Measurements from ENCODE around the gene PSMA6.
"Not testable (repeated sequence)": the region's sequence is repeated elsewhere in the genome, so short reads cannot be mapped to it uniquely, and the experiment has no call there.

Gene PSMA6

GRCh38 chr14:35284506-35284905 is 7.7 kb upstream of the PSMA6 start:
- DNase-seq (ENCODE audit: low read depth in 1 of 2, low spot score in 1 of 2) = no peak

GRCh38 chr14:35285168-35286002 is 6.8 kb upstream of the PSMA6 start:
- DNase-seq (ENCODE audit: low read depth in 1 of 2, low spot score in 1 of 2) = no peak

GRCh38 chr14:35286003-35286600 is 6.1 kb upstream of the PSMA6 start:
- no peak for DNase-seq (ENCODE audit: low read depth in 1 of 2, low spot score in 1 of 2)

GRCh38 chr14:35286707-35287106 is 5.5 kb upstream of the PSMA6 start:
- DNase-seq (ENCODE audit: low read depth in 1 of 2, low spot score in 1 of 2) = no peak

DNA sequence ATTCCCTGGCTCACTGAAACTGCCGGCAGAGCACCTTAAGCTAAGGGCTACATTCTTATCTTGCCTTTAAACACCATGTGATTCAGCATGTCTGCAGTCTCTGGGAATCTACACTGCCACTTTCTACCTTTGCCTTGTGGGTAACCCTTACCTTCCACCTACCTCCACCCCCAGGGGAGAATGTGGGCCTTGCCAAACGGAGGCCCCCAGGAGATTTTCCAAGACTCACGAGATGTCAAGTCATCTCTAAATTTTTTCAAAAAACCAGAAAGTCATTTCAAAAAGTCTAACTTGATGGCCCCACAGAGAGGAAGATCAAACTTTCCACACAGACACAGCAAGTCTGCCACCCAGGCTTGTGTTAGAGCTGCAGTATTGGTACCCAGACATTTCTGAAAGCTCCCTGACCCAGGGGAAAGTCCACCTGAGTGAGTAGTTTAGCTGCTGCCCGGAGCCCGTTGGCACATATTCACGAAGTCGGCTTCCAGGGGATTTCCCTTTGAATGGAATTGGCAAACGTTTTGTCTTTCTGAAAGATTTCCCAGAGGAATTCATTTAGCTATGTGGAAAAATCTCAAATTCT is 4.7 kb upstream of the PSMA6 start:
- peak in 1 of 2 donors; percentile 67 for DNase-seq (ENCODE audit: low read depth in 1 of 2, low spot score in 1 of 2)

DNA sequence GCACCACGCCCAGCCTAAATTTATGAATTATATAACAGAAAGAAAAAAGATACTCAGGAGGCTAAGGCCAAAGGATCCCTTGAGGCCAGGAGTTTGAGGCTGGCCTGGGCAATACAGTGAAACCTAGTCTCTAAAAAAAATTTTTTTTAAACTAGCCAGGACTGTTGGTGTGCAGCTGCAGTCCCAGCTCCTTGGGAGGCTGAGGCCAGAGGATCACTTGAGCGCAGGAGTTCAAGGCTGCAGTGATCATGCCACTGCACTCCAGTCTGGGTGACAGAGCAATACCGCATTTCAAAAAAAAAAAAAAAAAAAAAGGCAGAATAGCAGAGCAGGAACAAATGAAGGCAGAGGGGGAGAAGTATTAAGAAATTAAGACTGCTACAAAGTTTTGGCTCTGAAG is 2.6 kb upstream of the PSMA6 start:
- DNase-seq (ENCODE audit: low read depth in 1 of 2, low spot score in 1 of 2) = no peak

- DNase-seq (ENCODE audit: low read depth in 1 of 2, low spot score in 1 of 2) = no peak
These were observed 784 bp downstream of the PSMA6 start for GRCh38 chr14:35292770-35293561.

DNA sequence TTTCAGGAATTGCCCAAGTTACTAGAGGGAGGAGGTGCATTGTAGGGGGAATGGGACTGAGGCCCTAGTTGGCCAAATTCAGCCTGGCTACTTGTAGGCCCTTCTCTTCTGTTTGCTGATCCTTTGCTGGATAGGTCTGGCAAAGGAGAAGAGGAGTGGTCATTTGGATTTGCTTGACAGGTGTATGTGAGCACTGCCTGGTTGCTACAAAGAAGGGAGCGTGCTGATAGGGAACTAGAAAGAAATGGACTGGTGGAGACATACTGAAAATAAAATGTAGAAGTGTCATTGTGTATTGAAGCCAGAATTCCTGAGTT is 3.6 kb downstream of the PSMA6 start:
- no peak for DNase-seq (ENCODE audit: low read depth in 1 of 2, low spot score in 1 of 2)

GRCh38 chr14:35296545-35296944 is 4.4 kb downstream of the PSMA6 start:
- DNase-seq (ENCODE audit: low read depth in 1 of 2, low spot score in 1 of 2) = no peak

DNA sequence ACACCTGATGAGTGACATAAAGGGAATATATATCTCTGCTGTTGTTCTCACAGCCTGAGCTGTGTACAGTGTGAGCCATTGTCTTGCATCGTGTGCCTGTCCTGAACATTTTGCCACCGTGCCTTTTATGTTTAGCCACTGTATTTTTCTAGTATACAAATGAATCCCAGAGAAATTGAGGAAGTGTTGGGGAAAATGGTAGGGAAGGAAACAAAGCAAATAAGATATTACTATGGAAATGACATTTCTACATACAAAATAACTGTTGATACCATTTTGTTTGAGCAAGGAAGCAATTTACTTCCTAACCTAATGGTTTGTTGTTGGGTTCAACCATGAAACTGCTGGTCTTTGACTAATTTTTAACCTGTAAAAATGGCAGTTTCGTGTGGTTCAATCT is 5.5 kb downstream of the PSMA6 start:
- DNase-seq (ENCODE audit: low read depth in 1 of 2, low spot score in 1 of 2) = no peak

DNA sequence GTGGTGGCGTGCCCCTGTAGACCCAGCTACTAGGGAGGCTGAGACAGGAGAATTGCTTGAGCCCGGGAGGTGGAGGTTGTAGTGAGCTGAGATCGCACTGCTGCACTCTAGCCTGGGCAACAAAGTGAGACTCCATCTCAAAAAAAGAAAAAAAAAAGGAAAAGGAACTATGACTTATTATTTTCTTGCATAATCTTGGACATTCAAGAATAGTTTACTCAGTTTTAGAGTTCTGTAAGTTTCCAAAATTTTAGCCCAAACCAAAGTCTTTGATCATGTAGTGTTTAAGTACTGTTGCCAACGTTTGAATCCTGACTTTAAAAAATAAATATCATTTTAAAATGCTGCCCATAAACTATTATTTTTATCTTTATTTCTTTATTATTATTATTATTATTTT is 6.2 kb downstream of the PSMA6 start:
- no peak for DNase-seq (ENCODE audit: low read depth in 1 of 2, low spot score in 1 of 2)

DNA sequence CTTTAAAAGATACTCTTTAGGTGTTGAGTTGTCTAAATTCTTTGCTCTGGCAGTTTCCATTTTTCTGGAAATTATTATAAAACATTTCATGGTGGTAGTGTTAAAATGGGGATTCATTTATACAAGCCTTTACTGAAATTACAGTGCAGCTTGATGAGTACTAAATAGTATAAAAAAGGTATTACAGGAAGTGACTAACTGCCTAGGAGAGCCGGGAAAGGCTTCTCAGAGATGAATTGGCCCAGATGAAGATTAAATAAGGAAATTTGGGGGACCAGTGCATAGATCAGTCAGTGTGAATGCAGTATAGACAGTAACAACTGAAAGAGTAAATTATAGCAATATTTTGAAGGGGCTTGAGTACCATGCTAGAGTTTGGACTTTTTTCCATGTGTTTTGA is 7.5 kb downstream of the PSMA6 start:
- no peak for DNase-seq (ENCODE audit: low read depth in 1 of 2, low spot score in 1 of 2)

DNA sequence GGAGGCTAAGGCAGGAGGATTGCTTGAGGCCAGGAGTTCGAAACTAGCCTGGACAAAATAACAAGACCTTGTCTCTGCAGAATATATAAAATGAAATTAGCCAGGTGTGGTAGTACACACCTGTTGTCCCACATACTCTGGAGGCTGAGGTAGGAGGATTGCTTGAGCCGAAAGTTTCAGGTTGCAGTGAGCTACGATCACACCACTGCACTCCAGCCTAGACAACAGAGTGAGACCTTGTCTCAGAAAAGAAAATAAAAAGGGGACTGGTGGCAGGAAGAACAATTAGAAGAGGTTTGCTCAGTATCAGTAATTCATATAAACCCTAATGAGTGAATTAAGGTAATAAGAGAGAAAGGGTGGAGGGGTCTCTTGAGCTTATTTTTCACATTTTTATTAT is 8.0 kb downstream of the PSMA6 start:
- no peak for DNase-seq (ENCODE audit: low read depth in 1 of 2, low spot score in 1 of 2)

DNA sequence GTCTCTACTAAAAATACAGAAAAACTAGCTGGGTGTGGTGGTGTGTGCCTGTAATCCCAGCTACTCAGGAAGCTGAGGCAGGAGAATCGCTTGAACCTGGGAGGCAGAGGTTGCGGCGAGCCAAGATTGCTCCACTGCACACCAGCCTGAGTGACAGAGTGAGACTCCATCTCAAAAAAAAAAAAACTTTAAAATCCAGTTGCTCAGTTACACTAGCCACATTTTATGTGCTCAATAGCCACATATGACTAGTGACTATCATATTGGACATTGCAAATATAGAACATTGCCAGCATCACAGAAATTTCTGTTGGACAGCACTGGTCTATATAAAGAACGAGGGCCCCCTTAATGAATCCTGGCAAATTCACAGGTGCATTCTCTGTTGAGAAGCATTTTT is 9.2 kb downstream of the PSMA6 start:
- DNase-seq (ENCODE audit: low read depth in 1 of 2, low spot score in 1 of 2) = not testable (repeated sequence)

DNA sequence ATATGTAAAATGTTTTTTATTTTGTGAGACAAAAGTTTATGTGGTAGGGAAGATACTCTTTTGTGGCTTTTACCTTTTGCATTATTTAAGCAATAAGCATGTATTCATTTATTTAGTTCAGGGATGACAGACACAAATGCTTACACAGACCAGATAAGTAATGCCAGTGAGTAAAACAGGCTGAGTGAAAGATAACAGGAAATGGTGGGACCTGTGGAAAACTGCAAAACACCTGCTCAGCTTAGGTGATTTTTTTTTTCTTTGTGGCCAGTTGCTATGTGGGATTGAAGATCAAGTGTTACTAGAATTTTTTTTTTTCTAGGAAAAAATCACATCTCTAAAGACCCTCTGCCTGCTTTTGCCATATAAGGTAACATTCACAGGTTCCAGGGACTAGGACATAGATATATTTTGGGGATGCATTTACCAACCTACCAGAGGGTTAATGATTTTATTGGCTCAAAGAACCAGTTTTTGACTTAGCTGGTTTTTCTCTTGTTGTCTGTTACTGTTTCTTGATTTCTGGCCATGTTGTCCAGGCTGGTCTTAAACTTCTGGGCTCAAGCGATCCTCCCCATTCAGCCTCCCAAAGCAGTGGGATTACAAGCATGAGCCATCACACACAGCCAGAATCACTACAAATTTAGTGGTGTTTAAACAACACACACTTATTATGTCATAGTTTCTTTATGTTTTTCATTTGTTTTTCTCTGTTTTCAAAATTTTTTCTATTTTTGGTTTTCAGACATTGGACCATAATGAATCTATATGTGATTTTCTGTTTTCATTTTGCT is 9.8 kb downstream of the PSMA6 start:
- no peak for DNase-seq (ENCODE audit: low read depth in 1 of 2, low spot score in 1 of 2)

DNA sequence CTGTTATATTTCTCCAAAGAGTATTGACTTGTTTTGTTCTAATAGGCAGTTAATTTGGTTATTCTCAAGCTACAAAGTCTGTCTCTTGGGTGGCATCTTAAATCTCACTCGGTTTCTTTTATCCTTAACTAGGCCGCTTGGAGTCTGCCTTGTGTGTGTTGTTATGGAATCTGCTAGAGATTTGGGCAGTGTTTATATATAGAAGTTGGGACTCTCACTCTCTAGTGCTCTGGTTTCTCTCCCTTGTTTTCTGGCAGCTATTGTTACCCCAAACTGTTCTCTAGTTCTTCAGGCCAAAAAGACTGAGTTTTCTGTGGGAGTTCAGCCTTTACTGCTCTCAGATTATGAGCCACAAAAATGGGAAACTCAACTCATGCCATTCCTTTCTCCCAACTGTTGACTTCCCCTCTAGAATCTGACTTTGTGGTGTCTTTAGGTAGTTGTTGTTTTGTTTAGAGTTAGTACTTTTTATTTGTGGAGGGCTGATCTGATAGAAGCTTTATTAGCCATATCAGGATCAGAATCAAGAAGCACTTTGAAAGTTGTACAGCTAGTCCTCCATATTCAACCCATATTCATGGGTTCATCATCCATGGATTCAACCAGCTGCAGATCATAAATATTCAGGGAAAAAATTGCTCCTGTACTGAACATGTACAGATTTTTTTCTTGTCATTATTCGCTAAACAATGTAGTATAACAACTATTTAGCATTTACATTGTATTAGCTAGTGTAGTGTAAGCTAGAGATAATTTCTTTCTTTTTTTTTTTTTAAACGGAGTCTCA is 11.2 kb downstream of the PSMA6 start:
- DNase-seq (ENCODE audit: low read depth in 1 of 2, low spot score in 1 of 2) = no peak

DNA sequence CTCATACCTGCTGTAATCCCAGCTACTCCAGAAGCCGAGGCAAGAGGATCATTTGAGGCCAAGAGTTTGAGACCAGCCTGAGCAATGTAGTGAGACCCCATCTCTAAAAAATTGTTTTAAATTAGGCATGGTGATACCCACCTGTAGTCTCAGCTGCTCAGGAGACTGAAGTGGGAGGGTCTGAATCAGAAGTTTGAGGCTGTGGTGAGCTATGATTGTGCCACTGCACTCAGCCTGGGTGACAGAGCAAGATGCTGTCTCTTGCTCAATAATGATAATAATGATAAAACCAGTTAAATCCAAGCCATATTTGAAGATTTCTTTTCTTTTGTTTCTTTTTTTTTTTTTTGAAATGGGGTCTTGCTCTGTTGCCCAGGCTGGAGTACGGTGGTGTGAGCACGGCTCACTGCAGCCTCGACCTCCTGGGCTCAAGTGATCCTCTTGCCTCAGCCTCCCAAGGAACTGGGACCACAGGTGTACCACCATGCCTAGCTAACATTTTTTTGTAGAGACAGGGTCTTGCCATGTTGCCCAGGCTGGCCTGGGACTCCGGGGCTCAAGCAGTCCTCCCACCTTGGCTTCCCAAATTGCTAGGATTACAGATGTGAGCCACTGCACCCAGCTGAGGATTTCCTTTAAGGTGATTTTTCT is 12.8 kb downstream of the PSMA6 start:
- no peak for DNase-seq (ENCODE audit: low read depth in 1 of 2, low spot score in 1 of 2)

DNA sequence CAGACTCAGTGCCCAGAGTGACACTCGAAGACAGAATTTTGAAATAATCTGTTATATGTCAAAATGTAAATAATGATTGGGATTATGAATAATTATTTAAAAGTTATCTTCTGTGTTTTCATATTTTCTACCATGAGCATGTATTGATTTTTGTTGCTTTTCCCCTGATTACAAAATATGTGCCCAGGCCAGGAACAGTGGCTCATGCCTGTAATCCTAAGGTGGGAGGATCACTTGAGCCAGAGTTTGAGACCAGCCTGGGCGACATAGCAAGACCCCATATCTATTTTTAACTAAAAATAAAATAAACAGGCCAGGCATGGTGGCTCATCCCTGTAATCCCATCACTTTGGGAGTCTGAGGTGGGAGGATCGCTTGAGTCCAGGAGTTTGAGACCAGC is 13.5 kb downstream of the PSMA6 start:
- DNase-seq (ENCODE audit: low read depth in 1 of 2, low spot score in 1 of 2) = no peak

- no peak for DNase-seq (ENCODE audit: low read depth in 1 of 2, low spot score in 1 of 2)
These were observed 13.9 kb downstream of the PSMA6 start for GRCh38 chr14:35306114-35306513.

DNA sequence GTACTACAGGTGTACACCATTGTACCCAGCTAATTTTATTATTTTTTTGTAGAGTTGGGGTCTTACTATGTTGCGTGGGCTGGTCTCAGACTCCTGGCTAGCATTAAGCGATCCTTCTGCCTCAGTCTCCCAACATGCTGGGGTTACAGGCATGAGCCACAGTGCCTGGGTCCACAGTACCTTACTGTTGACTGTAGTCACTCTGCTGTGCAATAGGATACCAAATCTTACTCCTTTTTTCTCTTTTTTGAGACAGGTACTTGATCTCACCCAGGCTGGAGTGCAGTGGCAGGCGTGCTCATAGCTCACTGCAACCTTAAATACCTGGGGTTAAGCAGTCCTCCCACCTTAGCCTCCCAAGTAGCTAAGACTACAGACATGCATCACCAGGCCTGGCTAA is 25.6 kb downstream of the PSMA6 start:
- DNase-seq (ENCODE audit: low read depth in 1 of 2, low spot score in 1 of 2) = no peak
